Fibroblast of skin of left biceps (primary cell): ENCODE data around the gene TNFAIP3.
A peak's percentile ranks its signal among the peaks of the same experiment; 100 is the strongest.
"Not testable (repeated sequence)": the region's sequence is repeated elsewhere in the genome, so short reads cannot be mapped to it uniquely, and the experiment has no call there.

Experiments
- DNase-seq, 2 experiments: peaks; one replicate each; pipeline ENCODE4 v3.0.0-alpha.2; 2013; ENCODE audit warnings: low read depth in 2 of 2

Gene TNFAIP3

GRCh38 chr6:137878029-137878428 lies 11.0 kb downstream of the TNFAIP3 start:
- no peak for DNase-seq

GRCh38 chr6:137878486-137879285 lies 11.6 kb downstream of the TNFAIP3 start:
- DNase-seq, result no peak

GRCh38 chr6:137879299-137879698 lies 12.2 kb downstream of the TNFAIP3 start:
- no peak for DNase-seq

GRCh38 chr6:137879885-137880745 lies 13.1 kb downstream of the TNFAIP3 start:
- no peak for DNase-seq

GRCh38 chr6:137880746-137881521 lies 13.9 kb downstream of the TNFAIP3 start:
- DNase-seq, result no peak

- no peak for DNase-seq
Measured at GRCh38 chr6:137881522-137881886, 14.4 kb downstream of the TNFAIP3 start.

GRCh38 chr6:137882225-137882961 lies 15.3 kb downstream of the TNFAIP3 start:
- DNase-seq, result no peak

- DNase-seq, result no peak
Measured at GRCh38 chr6:137883400-137884148, 16.5 kb downstream of the TNFAIP3 start.

GRCh38 chr6:137884149-137884909 lies 17.3 kb downstream of the TNFAIP3 start:
- no peak for DNase-seq

- not testable (repeated sequence) for DNase-seq
Measured at GRCh38 chr6:137884910-137885229, 17.8 kb downstream of the TNFAIP3 start.

- not testable (repeated sequence) for DNase-seq
Measured at GRCh38 chr6:137886226-137886625, 19.2 kb downstream of the TNFAIP3 start.

GRCh38 chr6:137890983-137891537 lies 24.0 kb downstream of the TNFAIP3 start:
- DNase-seq, result no peak

GRCh38 chr6:137892271-137892708 lies 25.2 kb downstream of the TNFAIP3 start:
- peak; percentile 71 to 74 for DNase-seq

GRCh38 chr6:137893181-137893580 lies 26.1 kb downstream of the TNFAIP3 start:
- DNase-seq, result no peak

GRCh38 chr6:137893726-137894125 lies 26.7 kb downstream of the TNFAIP3 start:
- DNase-seq, result no peak

- DNase-seq, result not testable (repeated sequence)
Measured at GRCh38 chr6:137894378-137894777, 27.3 kb downstream of the TNFAIP3 start.

- DNase-seq, result peak in 1 of 2 experiments; percentile 46
Measured at GRCh38 chr6:137894779-137895385, 27.8 kb downstream of the TNFAIP3 start.

GRCh38 chr6:137896647-137897046 lies 29.6 kb downstream of the TNFAIP3 start:
- DNase-seq, result no peak

GRCh38 chr6:137900815-137901214 lies 33.8 kb downstream of the TNFAIP3 start:
- DNase-seq, result no peak
